ENCODE measurements around the gene HEXA.

- TF ChIP-seq CTCF (IDR thresholded peaks at IDR 0.05): no peak
- TF ChIP-seq EP300 (IDR thresholded peaks at IDR 0.05): no peak
Measured at GRCh38 chr15:72380743-72381142, 4.9 kb upstream of the HEXA start.

All from stomach (tissue), 4 donors.